Retinal pigment epithelial cell (primary cell): ENCODE data around the gene NOX1.

Source experiments
- DNase-seq: peaks from one replicate; pipeline ENCODE4 v3.0.0-alpha.2; 2010; ENCODE audit warnings: low read depth
- H3K4me3 ChIP-seq: 2 replicates; pipeline ENCODE4 v1.5.1; 2011; ENCODE audit warnings: mild to moderate bottlenecking, low read length, control low read depth, moderate library complexity
- TF ChIP-seq, protein P1 (sequence below): conservative IDR thresholded peaks from 2 replicates; pipeline ENCODE4 v1.5.1; 2011; ENCODE audit warnings: low read depth, low read length, control low read depth, inconsistent platforms

Gene NOX1

GRCh38 chrX:100874325-100874724, at the start of gene NOX1:
Gene NOX1, minus strand, starts transcription at chrX:100874359. Its CDS starts 220 bp downstream, at chrX:100874139.
- H3K4me3 ChIP-seq: no peak within 1 kb of the TSS
- TF ChIP-seq, protein P1, sequence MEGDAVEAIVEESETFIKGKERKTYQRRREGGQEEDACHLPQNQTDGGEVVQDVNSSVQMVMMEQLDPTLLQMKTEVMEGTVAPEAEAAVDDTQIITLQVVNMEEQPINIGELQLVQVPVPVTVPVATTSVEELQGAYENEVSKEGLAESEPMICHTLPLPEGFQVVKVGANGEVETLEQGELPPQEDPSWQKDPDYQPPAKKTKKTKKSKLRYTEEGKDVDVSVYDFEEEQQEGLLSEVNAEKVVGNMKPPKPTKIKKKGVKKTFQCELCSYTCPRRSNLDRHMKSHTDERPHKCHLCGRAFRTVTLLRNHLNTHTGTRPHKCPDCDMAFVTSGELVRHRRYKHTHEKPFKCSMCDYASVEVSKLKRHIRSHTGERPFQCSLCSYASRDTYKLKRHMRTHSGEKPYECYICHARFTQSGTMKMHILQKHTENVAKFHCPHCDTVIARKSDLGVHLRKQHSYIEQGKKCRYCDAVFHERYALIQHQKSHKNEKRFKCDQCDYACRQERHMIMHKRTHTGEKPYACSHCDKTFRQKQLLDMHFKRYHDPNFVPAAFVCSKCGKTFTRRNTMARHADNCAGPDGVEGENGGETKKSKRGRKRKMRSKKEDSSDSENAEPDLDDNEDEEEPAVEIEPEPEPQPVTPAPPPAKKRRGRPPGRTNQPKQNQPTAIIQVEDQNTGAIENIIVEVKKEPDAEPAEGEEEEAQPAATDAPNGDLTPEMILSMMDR: no peak
- DNase-seq: no peak

DNA sequence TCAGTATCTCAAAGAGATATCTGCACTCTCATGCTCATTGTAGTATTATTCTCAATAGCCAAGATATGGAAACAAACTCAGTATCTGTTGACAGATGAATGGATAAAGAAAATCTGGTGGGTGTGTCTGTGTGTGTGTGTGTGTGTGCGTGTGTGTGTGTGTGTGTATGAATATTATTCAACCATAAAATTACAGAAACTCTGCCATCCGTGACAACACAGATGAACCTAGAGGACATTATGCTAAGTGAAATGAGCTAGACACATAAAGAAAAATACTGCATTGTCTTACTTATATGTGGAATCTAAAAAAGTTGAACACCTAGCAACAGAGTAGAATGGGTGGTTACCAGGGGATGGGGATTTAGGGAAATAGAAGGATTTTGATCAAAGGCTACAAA, 41.4 kb upstream of the NOX1 start:
- H3K4me3 ChIP-seq: no peak overlapping the region
- TF ChIP-seq, protein P1: no peak
- no peak for DNase-seq

GRCh38 chrX:100913111-100913510, 39.0 kb upstream of the NOX1 start:
- H3K4me3 ChIP-seq: no peak overlapping the region
- TF ChIP-seq, protein P1: no peak
- DNase-seq: no peak

DNA sequence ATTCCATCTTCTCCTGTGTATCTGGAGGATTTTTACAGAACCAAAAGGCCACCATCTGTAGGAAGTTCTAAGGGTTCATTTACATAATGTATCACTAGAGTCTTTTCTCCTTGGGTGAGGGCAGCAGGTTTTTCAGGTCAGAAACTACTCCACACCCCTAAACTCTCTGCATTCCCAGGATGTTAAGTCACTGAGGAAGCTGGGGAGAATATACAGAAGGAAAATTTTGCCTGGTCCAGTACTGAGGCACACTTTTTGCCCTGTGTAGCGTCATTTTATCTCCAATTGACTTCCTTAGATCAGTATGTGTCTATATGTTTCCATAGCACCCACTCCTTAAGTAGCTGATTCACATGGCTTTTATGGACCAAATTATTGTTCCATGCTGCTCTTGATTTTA, 37.6 kb upstream of the NOX1 start:
- TF ChIP-seq, protein P1: no peak
- no peak for DNase-seq
- no peak overlapping the region for H3K4me3 ChIP-seq

DNA sequence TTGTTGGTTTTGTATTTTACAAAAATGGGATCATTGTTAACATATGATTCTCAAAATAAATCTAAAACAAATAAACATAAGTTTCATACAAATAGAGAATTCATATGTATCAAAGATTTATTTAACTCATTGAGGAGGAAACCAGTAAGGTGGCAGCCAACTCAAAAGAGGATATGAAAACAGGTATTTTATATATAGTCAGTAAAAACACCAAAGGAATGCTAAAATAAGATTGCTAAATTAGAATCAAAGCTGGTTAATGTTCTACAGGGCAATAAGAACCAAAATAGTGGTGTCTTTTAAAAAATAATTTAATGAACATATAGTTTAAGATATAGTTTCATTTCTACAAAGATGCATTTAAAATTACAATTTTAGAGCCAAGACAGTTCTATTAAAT, 31.5 kb upstream of the NOX1 start:
- TF ChIP-seq, protein P1: no peak
- DNase-seq: no peak
- H3K4me3 ChIP-seq: no peak overlapping the region

DNA sequence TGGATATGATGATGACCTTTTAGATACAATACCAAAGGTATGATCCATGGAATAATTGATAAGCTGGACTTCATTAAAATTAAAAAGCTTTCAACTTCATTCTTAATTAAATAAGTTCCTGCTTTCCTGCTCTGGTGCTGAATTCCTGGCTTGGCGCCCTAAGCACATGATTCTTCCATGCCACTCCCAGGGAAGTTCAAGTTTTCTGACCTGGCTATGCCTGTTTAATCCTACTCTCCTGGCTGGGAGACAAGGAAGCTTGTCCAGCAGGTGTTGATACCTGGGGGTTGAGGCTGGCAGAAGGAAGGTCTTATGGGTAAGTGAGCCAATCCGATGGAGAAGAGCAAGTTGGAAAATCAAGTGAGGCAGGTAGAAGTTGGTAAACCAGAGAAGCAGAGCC, 30.3 kb upstream of the NOX1 start:
- TF ChIP-seq, protein P1: no peak
- H3K4me3 ChIP-seq: no peak overlapping the region
- DNase-seq: no peak

DNA sequence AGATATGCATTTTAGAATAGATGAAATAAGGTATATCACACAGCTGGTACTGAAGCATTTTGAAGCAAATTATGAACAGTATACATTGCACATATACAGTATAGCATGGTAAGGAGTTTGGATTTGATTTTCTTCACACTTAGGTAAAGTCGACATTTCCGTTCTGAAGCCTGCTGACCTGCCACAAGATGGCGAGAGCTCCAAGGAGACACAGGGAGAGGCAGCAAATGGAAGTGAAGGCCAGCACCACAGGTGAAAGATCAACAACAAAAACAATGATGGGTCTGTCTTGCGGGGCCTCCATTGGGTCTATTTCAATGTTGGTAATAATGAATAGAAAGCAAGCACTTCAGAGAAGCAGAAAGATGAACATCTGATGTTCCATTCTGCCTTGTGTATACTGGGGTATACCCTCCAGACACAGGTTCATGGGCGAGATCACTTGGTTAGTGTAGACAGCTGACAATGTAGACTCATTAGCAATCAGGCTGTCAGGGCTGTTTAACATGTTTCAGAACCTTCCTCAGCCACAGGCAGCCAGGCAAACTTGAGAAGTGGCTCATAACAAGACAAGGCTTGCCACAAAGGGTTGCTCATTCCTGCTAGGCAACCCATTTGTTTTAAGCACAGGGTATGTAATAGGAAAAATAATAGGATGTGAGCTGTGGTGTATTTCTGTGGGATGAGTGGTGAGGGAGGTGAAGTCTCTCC, 21.4 kb upstream of the NOX1 start:
- DNase-seq: peak; percentile 2

More for the DNA sequence above, 21.4 kb upstream of the NOX1 start:
- no peak overlapping the region for H3K4me3 ChIP-seq
- TF ChIP-seq, protein P1: peak; percentile 64
